K562 (cell line): ENCODE results near the gene PIGV. TPM values are rescaled to one million over a fixed set of nuclear protein-coding genes. Genes with fewer than 3 reads are reported as not detected.
A peak's percentile ranks its signal among the peaks of the same experiment; 100 is the strongest.

ENCODE experiments used
- BCOR ChIP-seq: fragments of 450-650 bp; IDR thresholded peaks from 2 replicates; pipeline ENCODE4 v1.6.1; 2016
- BMI1 ChIP-seq: fragments of 150-350 bp; IDR thresholded peaks from 2 replicates; pipeline ENCODE4 v1.6.1; 2014; ENCODE audit warnings: low read length
- CHD1 ChIP-seq: fragments of 200-600 bp; sonication (generic); IDR thresholded peaks from one replicate; pipeline ENCODE4 v1.6.1; 2012; ENCODE audit warnings: mild to moderate bottlenecking, moderate library complexity, low read length, inconsistent platforms
- CLOCK ChIP-seq: fragments of 250-450 bp; sonication (Bioruptor Pico); IDR thresholded peaks from 2 replicates; pipeline ENCODE4 v1.4.0; 2020; ENCODE audit warnings: mild to moderate bottlenecking, moderate library complexity, borderline replicate concordance
- DACH1 ChIP-seq: fragments of 450-650 bp; IDR thresholded peaks from 2 replicates; pipeline ENCODE4 v1.6.1; 2018; ENCODE audit not compliant: partially characterized antibody
- EGR1 ChIP-seq: fragments of 450-650 bp; conservative IDR thresholded peaks from 2 replicates; pipeline ENCODE4 v1.6.1; 2017; ENCODE audit warnings: mild to moderate bottlenecking
- FOSL1 ChIP-seq: fragments of 200-800 bp; sonication (Bioruptor generic); conservative IDR thresholded peaks from 2 replicates; pipeline ENCODE4 v1.6.1; 2016; ENCODE audit warnings: missing genetic modification characterization, missing compliant biosample characterization
- GATAD2A ChIP-seq: fragments of 450-650 bp; IDR thresholded peaks from 2 replicates; pipeline ENCODE4 v1.6.1; 2017
- HDAC8 ChIP-seq: fragments of 450-650 bp; IDR thresholded peaks from 2 replicates; pipeline ENCODE4 v1.6.1; 2016; ENCODE audit warnings: mild to moderate bottlenecking, missing genetic modification characterization, moderate library complexity, missing compliant biosample characterization
- HDGF ChIP-seq: fragments of 450-650 bp; IDR thresholded peaks from 2 replicates; pipeline ENCODE4 v1.6.1; 2016
- KDM1A ChIP-seq, 2 experiments: fragments of 450-650 bp; IDR thresholded peaks; 2 replicates each; pipeline ENCODE4 v1.6.1; 2016; ENCODE audit warnings: mild to moderate bottlenecking in 2 of 2
- MEF2D ChIP-seq: conservative IDR thresholded peaks from 2 replicates; pipeline ENCODE4 v1.6.1; 2016; ENCODE audit warnings: low read depth, missing genetic modification characterization, missing compliant biosample characterization
- NFIC ChIP-seq: fragments of 450-650 bp; IDR thresholded peaks from 2 replicates; pipeline ENCODE4 v1.6.1; 2017; ENCODE audit warnings: mild to moderate bottlenecking, inconsistent platforms
- PHF8 ChIP-seq: fragments of 200-600 bp; sonication (generic); IDR thresholded peaks from 2 replicates; pipeline ENCODE4 v1.6.1; 2012; ENCODE audit warnings: mixed run types, mild to moderate bottlenecking, inconsistent platforms, low read length, moderate library complexity, borderline replicate concordance
- POLR2AphosphoS2 ChIP-seq: IDR thresholded peaks from 2 replicates; pipeline ENCODE4 v1.6.1; 2012; ENCODE audit warnings: low read length, improper control_type of control experiment
- POLR2G ChIP-seq: fragments of 200-400 bp; formaldehyde crosslinking; IDR thresholded peaks from 2 replicates; pipeline ENCODE4 v1.6.1; 2017; ENCODE audit warnings: low read depth, mild to moderate bottlenecking, antibody characterized with exemption, low read length, moderate library complexity
- POLR3A ChIP-seq: IDR thresholded peaks from 2 replicates; pipeline ENCODE4 v1.6.1; 2011; ENCODE audit warnings: borderline replicate concordance, mild to moderate bottlenecking, moderate library complexity; ENCODE audit not compliant: insufficient read length, insufficient read depth; ENCODE audit errors: extremely low read depth
- TCF7L2 ChIP-seq: fragments of 150-350 bp; IDR thresholded peaks from 2 replicates; pipeline ENCODE4 v1.6.1; 2016; ENCODE audit warnings: low read depth, mild to moderate bottlenecking, low read length, moderate library complexity
- ZKSCAN8 ChIP-seq: fragments of 200-800 bp; sonication (Bioruptor generic); IDR thresholded peaks from 2 replicates; pipeline ENCODE4 v1.6.1; 2016; ENCODE audit warnings: missing genetic modification characterization, missing compliant biosample characterization
- ZNF717 ChIP-seq: fragments of 250-450 bp; sonication (Bioruptor Pico); IDR thresholded peaks from 2 replicates; pipeline ENCODE4 v1.5.0; 2021
- polyA plus RNA-seq, 8 experiments: library from polyadenylated mRNA; depleted of rRNA in 4 of 8; stranded (reverse) in 5 of 8; unstranded in 3 of 8; fragments of >200 nt; fragmentation: Nextera tagmentation in 2 of 8; fragmentation: Illumina TruSeq in 1 of 8; extraction: Ambion mirVana in 2 of 8; extraction: Trizol in 1 of 8; gene quantifications; 2 replicates each; pipeline versions ENCODE4 v1.2.1 to v1.2.3, GENCODE V29; 2011 to 2014; ENCODE audit warnings: inconsistent platforms in 1 of 8, missing spikeins in 1 of 8
- total RNA-seq, 7 experiments: library from RNA; depleted of rRNA in 6 of 7; stranded (reverse); fragments of >200 nt in 6 of 7; fragmentation: Illumina TruSeq in 2 of 7; extraction: Trizol in 2 of 7; gene quantifications; 2 replicates each; pipeline versions ENCODE4 v1.2.1 to v1.2.3, GENCODE V29; 2011 to 2021; ENCODE audit warnings: low replicate concordance in 1 of 7
- TF ChIP-seq, protein P1 (sequence below), 3 experiments: fragments of 200-800 bp in 1 of 3; sonication (Bioruptor generic) in 1 of 3; sonication (generic) in 1 of 3; formaldehyde crosslinking in 1 of 3; IDR thresholded peaks; 2 replicates each; pipeline versions ENCODE4 v1.6.1 to v1.8.0; 2016 to 2022; ENCODE audit warnings: mild to moderate bottlenecking in 2 of 3, missing compliant biosample characterization in 2 of 3, missing genetic modification characterization in 2 of 3, missing genetic modification reagents in 1 of 3
- TF ChIP-seq, protein P2 (sequence below), 2 experiments: fragments of 250-450 bp in 1 of 2; fragments of 450-650 bp in 1 of 2; sonication (Bioruptor Pico) in 1 of 2; IDR thresholded peaks; 2 replicates each; pipeline versions ENCODE4 v1.6.1 to v1.8.0; 2016 to 2021; ENCODE audit warnings: mild to moderate bottlenecking in 2 of 2, moderate library complexity in 2 of 2, missing compliant biosample characterization in 1 of 2, missing genetic modification characterization in 1 of 2

The PIGV gene
- total and polyA plus RNA-seq, 9 of the 15 experiments (the other 6 are each of a cell fraction or from before 2014, with no cell fraction given), result 8.4 to 21.8 (median 11.7) TPM

DNA sequence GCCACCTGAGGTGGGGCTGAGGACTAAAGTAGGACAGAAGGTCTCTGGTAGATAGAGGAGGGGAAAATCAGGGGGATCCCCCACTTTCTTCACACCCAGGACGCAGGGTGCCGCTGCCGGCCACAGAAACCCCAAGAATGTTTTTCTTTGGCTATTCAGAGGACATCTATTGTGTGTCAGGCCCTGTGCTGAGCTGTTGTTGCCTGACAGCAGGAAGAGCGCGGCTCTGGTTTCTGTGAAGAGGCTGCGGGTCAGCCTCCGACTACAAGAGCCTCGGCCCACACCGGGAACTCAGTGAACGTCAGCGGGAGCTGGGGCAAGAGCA is 407 bp upstream of the PIGV start (continued):
- TF ChIP-seq ZKSCAN8 (CRISPR knock-in tag) (no peak), KDM1A (IDR thresholded peaks at IDR 0.05) (no peak), ZNF717 (CRISPR knock-in tag) (no peak), CLOCK (CRISPR knock-in tag) (no peak), CHD1 (peak; percentile 99), DACH1 (no peak), NFIC (no peak), POLR2AphosphoS2 (no peak), HDAC8 (tag) (0 out of 2 replicates have a peak, but pooled peaks have one; percentile 16), GATAD2A (0 out of 2 replicates have a peak, but pooled peaks have one; percentile 37), MEF2D (tag) (no peak; the same call in none of the 2 replicates), POLR3A (no peak), FOSL1 (tag) (peak; percentile 47), BMI1 (no peak), TCF7L2 (no peak), EGR1 (no peak), BCOR (no peak), HDGF (no peak), POLR2G (no peak), PHF8 (no peak)
- TF ChIP-seq, protein P1, sequence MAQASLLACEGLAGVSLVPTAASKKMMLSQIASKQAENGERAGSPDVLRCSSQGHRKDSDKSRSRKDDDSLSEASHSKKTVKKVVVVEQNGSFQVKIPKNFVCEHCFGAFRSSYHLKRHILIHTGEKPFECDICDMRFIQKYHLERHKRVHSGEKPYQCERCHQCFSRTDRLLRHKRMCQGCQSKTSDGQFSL (CRISPR knock-in tag; IDR thresholded peaks at IDR 0.05), result no peak
- TF ChIP-seq, protein P1 (tag; IDR thresholded peaks at IDR 0.05), result peak; percentile 0 to 38; a peak in 2 of 4 replicates
- TF ChIP-seq, protein P2, sequence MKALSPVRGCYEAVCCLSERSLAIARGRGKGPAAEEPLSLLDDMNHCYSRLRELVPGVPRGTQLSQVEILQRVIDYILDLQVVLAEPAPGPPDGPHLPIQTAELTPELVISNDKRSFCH (CRISPR knock-in tag; IDR thresholded peaks at IDR 0.05), result no peak
- TF ChIP-seq, protein P2 (tag; IDR thresholded peaks at IDR 0.05), result 0 out of 2 replicates have a peak, but pooled peaks have one; percentile 53
